Measurements from ENCODE around the gene BRD3. TPM values are rescaled to one million over a fixed set of nuclear protein-coding genes. Genes with fewer than 3 reads are reported as not detected.

The BRD3 gene
- total RNA-seq, 4 donors from 2014 or later, result 13.7 to 39.9 (median 18.7) TPM

GRCh38 chr9:134061688-134062371 is 6.0 kb downstream of the BRD3 start:
- no peak for TF ChIP-seq CTCF (IDR thresholded peaks at IDR 0.05)
- no peak for DNase-seq (ENCODE audit: low spot score)
- ATAC-seq (ENCODE audit: low FRiP score), result no peak

- ATAC-seq (ENCODE audit: low FRiP score) (no peak), DNase-seq (ENCODE audit: low spot score) (no peak)
- no peak for TF ChIP-seq CTCF (IDR thresholded peaks at IDR 0.05)
Measured at GRCh38 chr9:134061019-134061687, 6.7 kb downstream of the BRD3 start.

GRCh38 chr9:134060546-134060945 is 7.3 kb downstream of the BRD3 start:
- ATAC-seq (ENCODE audit: low FRiP score), result no peak
- no peak for TF ChIP-seq CTCF (IDR thresholded peaks at IDR 0.05)
- no peak for DNase-seq (ENCODE audit: low spot score)

GRCh38 chr9:134059661-134060395 is 8.0 kb downstream of the BRD3 start:
- ATAC-seq (ENCODE audit: low FRiP score) (no peak), DNase-seq (ENCODE audit: low spot score) (no peak)
- TF ChIP-seq CTCF (IDR thresholded peaks at IDR 0.05), result no peak

GRCh38 chr9:134059188-134059641 is 8.6 kb downstream of the BRD3 start:
- no peak for DNase-seq (ENCODE audit: low spot score)
- no peak for ATAC-seq (ENCODE audit: low FRiP score)
- no peak for TF ChIP-seq CTCF (IDR thresholded peaks at IDR 0.05)

- no peak for TF ChIP-seq CTCF (IDR thresholded peaks at IDR 0.05)
- no peak for DNase-seq (ENCODE audit: low spot score)
Measured at GRCh38 chr9:134058716-134059115, 9.1 kb downstream of the BRD3 start.

More at GRCh38 chr9:134058716-134059115, 9.1 kb downstream of the BRD3 start:
- no peak for ATAC-seq (ENCODE audit: low FRiP score)

Measured in omental fat pad (tissue), 4 donors.